ENCODE data around the gene LUZP1. TPM values are rescaled to one million over a fixed set of nuclear protein-coding genes. Genes with fewer than 3 reads are reported as not detected.
A peak's percentile ranks its signal among the peaks of the same experiment; 100 is the strongest.

LUZP1 gene
- total RNA-seq, 1 donor from 2014 or later, result 33.0 TPM

DNA sequence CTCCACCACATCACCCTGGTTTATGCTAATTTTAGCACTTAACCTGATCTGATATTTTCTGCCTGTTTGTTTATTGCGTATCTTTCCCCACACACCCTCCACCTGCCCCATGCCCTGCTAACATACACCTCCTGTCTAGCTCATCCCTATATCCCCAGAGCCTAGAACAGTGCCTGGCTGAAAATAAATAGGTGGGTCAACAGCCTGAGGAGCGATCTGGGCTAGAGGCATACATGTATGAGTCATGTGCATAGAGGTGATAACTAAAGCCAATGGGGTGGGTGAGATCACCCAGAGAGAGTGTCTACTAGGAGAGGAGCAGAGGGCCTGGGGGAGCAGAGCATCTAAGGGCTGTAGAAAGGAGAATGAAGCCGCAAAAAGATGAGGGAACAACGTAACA lies 46.0 kb upstream of the LUZP1 start:
- Mint-ChIP-seq H3K27me3 (peaks cover 75% of the 10 kb centered on the region), H3K36me3 (peaks cover 3% of the 10 kb centered on the region), H3K4me3 (peak overlapping the region; percentile 67), H3K9me3 (no peaks in the 10 kb centered on the region), H3K4me1 (ENCODE audit: unreplicated experiment) (peaks cover 10% of the 10 kb centered on the region), H3K27ac (peak overlapping the region; percentile 2)
- DNase-seq (ENCODE audit: extremely low spot score, unreplicated experiment), result no peak
- no peak for TF ChIP-seq CTCF (conservative IDR thresholded peaks at IDR 0.05)

DNA sequence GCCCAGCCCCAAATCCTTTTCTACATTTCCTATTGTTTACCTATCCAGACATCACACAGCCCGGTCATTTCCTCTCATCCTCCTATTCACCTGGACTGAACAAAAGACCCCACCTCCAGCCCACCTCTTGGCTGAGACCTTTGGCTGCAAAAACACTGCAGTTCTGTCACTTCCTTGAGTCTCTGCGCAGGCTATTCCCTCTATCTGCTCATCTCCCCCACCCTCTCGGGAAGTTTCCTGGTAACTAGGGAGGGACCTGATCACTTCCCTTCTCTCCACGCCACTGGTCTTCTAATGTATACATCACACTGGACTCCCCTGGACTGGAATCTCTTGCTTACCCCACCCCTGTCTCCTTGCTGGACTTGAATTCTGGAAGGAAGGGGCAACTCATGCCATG lies 43.3 kb upstream of the LUZP1 start:
- H3K36me3 Mint-ChIP-seq, result no peaks in the 10 kb centered on the region
- H3K27ac Mint-ChIP-seq, result no peak overlapping the region
- no peak for TF ChIP-seq CTCF (conservative IDR thresholded peaks at IDR 0.05)
- peaks cover 10% of the 10 kb centered on the region for H3K4me1 Mint-ChIP-seq (ENCODE audit: unreplicated experiment)
- H3K9me3 Mint-ChIP-seq, result no peaks in the 10 kb centered on the region
- DNase-seq (ENCODE audit: extremely low spot score, unreplicated experiment), result no peak
- no peak overlapping the region for H3K4me3 Mint-ChIP-seq
- peaks cover 53% of the 10 kb centered on the region for H3K27me3 Mint-ChIP-seq

- no peak overlapping the region for H3K4me3 Mint-ChIP-seq
- no peak for DNase-seq (ENCODE audit: extremely low spot score, unreplicated experiment)
- peaks cover 46% of the 10 kb centered on the region for H3K27me3 Mint-ChIP-seq
- TF ChIP-seq CTCF (conservative IDR thresholded peaks at IDR 0.05), result no peak
- peaks cover 4% of the 10 kb centered on the region for H3K4me1 Mint-ChIP-seq (ENCODE audit: unreplicated experiment)
- peak overlapping the region; percentile 11 for H3K27ac Mint-ChIP-seq
- H3K36me3 Mint-ChIP-seq, result no peaks in the 10 kb centered on the region
- H3K9me3 Mint-ChIP-seq, result no peaks in the 10 kb centered on the region
Measured at GRCh38 chr1:23210963-23211362, 42.3 kb upstream of the LUZP1 start.

DNA sequence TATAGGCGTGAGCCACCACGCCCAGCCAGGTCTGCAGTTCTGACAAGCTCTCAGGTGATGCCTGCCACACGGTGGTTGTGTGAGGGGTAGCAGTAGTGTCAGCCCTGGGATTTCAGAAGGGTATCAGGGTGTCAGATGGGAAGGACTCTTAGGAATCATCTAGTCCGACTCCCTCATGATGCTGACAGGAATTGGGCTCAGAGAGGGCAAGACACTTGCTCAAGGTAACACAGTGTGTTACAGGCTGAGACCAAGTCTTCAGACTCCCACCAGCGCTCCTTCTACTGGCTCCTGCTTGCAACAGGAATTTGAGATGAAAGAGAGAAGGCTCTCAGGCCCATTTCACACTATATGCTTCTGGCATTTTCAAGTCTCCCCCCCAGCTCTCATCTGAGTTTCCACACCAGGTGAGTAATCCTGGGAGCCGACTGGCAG lies 41.7 kb upstream of the LUZP1 start:
- H3K27ac Mint-ChIP-seq, result no peak overlapping the region
- peak; percentile 29 for TF ChIP-seq CTCF (conservative IDR thresholded peaks at IDR 0.05)
- peaks cover 40% of the 10 kb centered on the region for H3K27me3 Mint-ChIP-seq
- peaks cover 4% of the 10 kb centered on the region for H3K4me1 Mint-ChIP-seq (ENCODE audit: unreplicated experiment)
- no peak for DNase-seq (ENCODE audit: extremely low spot score, unreplicated experiment)
- H3K9me3 Mint-ChIP-seq, result no peaks in the 10 kb centered on the region
- no peak overlapping the region for H3K4me3 Mint-ChIP-seq
- H3K36me3 Mint-ChIP-seq, result no peaks in the 10 kb centered on the region

- DNase-seq (ENCODE audit: extremely low spot score, unreplicated experiment), result no peak
- no peaks in the 10 kb centered on the region for H3K36me3 Mint-ChIP-seq
- H3K27me3 Mint-ChIP-seq, result peaks cover 34% of the 10 kb centered on the region
- no peak for TF ChIP-seq CTCF (conservative IDR thresholded peaks at IDR 0.05)
- H3K4me3 Mint-ChIP-seq, result no peak overlapping the region
- no peaks in the 10 kb centered on the region for H3K9me3 Mint-ChIP-seq
- H3K27ac Mint-ChIP-seq, result no peak overlapping the region
- H3K4me1 Mint-ChIP-seq (ENCODE audit: unreplicated experiment), result peaks cover 3% of the 10 kb centered on the region
Measured at GRCh38 chr1:23209770-23210169, 41.1 kb upstream of the LUZP1 start.

DNA sequence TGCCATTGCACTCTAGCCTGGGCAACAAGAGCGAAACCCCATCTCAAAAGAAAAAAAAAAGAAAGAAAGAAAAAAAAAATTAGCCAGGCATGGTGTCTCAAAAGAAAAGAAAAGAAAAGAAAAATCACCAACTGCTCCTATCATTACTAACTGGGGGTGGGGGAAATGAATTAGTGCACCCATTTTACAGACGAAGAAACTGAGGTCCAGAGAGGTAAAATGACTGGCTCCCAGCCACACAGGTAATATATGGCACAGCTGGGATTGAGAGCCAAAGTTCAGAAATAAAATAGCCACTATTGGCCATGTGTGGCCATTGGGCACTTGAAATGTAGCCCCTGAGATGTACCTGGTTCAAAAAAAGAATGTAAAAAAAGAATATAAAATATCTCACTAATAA lies 39.9 kb upstream of the LUZP1 start:
- Mint-ChIP-seq H3K9me3 (no peaks in the 10 kb centered on the region), H3K36me3 (no peaks in the 10 kb centered on the region), H3K27me3 (peaks cover 27% of the 10 kb centered on the region), H3K4me3 (no peak overlapping the region), H3K4me1 (ENCODE audit: unreplicated experiment) (no peaks in the 10 kb centered on the region), H3K27ac (no peak overlapping the region)
- TF ChIP-seq CTCF (conservative IDR thresholded peaks at IDR 0.05), result no peak
- no peak for DNase-seq (ENCODE audit: extremely low spot score, unreplicated experiment)

Data from type B pancreatic cell (in vitro differentiated cells).